Caco-2 (cell line): Measurements from ENCODE around the gene IL2RA. TPM values are rescaled to one million over a fixed set of nuclear protein-coding genes. Genes with fewer than 3 reads are reported as not detected.

Source experiments
- BruUV-seq: library from RNA; stranded (reverse); fragments of 400-500 nt; replicated peaks from 2 replicates; lab custom pipeline; 2021; lab: Mats Ljungman, UMichigan
- CTCF ChIA-PET: fragments of 300-600 bp; sonication (Branson Sonifier 250); formaldehyde crosslinking; loops from one replicate; lab custom pipeline; 2022; ENCODE audit warnings: antibody characterized with exemption; lab: Charles Lee
- POLR2A ChIA-PET: fragments of 300-600 bp; sonication (Branson Sonifier 250); formaldehyde crosslinking; loops from one replicate; lab custom pipeline; 2022; ENCODE audit warnings: antibody characterized with exemption; lab: Charles Lee
- DNase-seq, 2 experiments: peaks; one replicate each; pipeline versions ENCODE4 v3.0.0 to v3.0.0-alpha.2; 2020 to 2022
- H3K27me3 ChIP-seq: replicated peaks from 2 replicates; pipeline ENCODE4 v1.6.0; 2011; ENCODE audit warnings: low read length; ENCODE audit not compliant: control insufficient read depth, insufficient read depth
- H3K36me3 ChIP-seq: 2 replicates; pipeline ENCODE4 v1.5.1; 2011; ENCODE audit warnings: low read length; ENCODE audit not compliant: control insufficient read depth, insufficient read depth
- H3K4me1 ChIP-seq: fragments of 250-450 bp; sonication (Bioruptor Pico); 2 replicates; pipeline ENCODE4 v1.5.1; 2020; ENCODE audit warnings: mild to moderate bottlenecking
- H3K4me3 ChIP-seq: 2 replicates; pipeline ENCODE4 v1.5.1; 2011; ENCODE audit warnings: low read depth, mild to moderate bottlenecking, control low read depth, low read length
- H3K9me3 ChIP-seq: fragments of 250-450 bp; sonication (Bioruptor Pico); 2 replicates; pipeline ENCODE4 v1.5.1; 2020; ENCODE audit warnings: mild to moderate bottlenecking, moderate library complexity
- H3K27ac Mint-ChIP-seq: one replicate; pipeline ENCODE4 v1.8.0; 2022; ENCODE audit warnings: mixed read lengths; ENCODE audit not compliant: unreplicated experiment
- H3K27me3 Mint-ChIP-seq: one replicate; pipeline ENCODE4 v1.8.0; 2022; ENCODE audit warnings: mixed read lengths; ENCODE audit not compliant: insufficient read depth, unreplicated experiment
- H3K36me3 Mint-ChIP-seq: one replicate; pipeline ENCODE4 v1.8.0; 2022; ENCODE audit warnings: mild to moderate bottlenecking, mixed read lengths; ENCODE audit not compliant: insufficient read depth, unreplicated experiment
- H3K4me1 Mint-ChIP-seq: one replicate; pipeline ENCODE4 v1.8.0; 2022; ENCODE audit warnings: low read depth, mixed read lengths; ENCODE audit not compliant: unreplicated experiment
- H3K4me3 Mint-ChIP-seq: one replicate; pipeline ENCODE4 v1.8.0; 2022; ENCODE audit warnings: mild to moderate bottlenecking, moderate library complexity, mixed read lengths; ENCODE audit not compliant: unreplicated experiment
- H3K9me3 Mint-ChIP-seq: one replicate; pipeline ENCODE4 v1.8.0; 2022; ENCODE audit warnings: mixed read lengths; ENCODE audit not compliant: unreplicated experiment
- intact Hi-C: fragments of 100-400 bp; cut with micrococcal nuclease; formaldehyde crosslinking; loops from one replicate; pipeline ENCODE4 v1.10.0; 2022; ENCODE audit not compliant: unreplicated experiment
- total RNA-seq: library from RNA; stranded (reverse); gene quantifications from 2 replicates; pipeline ENCODE4 v1.2.3, GENCODE V29; 2022
- TF ChIP-seq, protein P1 (sequence below), 2 experiments: fragments of 200-600 bp in 1 of 2; IDR thresholded peaks; 1 replicate in 1 of 2; 2 replicates in 1 of 2; pipeline versions ENCODE4 v1.5.1 to v1.8.0; 2011 to 2022; ENCODE audit warnings: antibody characterized with exemption in 1 of 2, control low read depth in 1 of 2, inconsistent platforms in 1 of 2, low read depth in 1 of 2, low read length in 1 of 2, mild to moderate bottlenecking in 1 of 2, moderate library complexity in 1 of 2; ENCODE audit not compliant: insufficient read depth in 1 of 2, severe bottlenecking in 1 of 2, unreplicated experiment in 1 of 2

Gene IL2RA
- total RNA-seq, 1 experiment from 2014 or later = not detected

DNA sequence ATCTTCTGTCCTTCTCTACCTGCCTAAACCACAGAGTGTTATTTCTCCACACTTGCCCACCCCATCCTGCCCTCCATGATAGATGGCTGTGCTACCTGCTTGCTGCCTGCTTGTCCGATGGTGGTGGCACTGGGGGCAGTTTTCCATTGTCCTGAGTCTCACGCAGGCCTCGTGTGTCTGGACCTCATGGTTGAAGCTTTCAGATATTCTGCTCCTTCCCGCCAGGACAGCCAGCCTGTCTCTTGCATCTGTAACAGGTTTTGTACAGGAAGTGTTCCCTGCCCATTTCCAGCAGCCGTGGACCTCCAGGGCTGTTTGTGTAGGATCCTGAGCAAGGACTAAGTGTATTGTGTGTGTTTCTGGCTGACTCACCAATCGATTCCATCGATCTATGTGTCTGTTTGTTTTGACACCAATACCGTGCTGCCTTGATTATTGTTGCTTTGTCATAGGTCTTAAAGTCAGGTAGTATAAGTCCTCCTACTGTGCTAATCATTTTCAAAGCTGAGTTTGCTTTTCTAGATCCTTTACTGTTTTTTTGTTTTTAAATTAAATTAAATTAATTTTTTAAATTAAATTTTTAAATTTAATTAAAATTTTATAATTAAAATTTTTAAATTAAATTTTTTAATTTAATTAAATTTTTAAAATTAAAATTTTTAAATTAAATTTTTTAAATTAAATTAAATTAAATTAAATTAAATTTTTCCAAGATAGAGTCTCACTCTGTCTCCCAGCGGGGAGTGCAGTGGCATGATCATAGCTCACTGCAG lies 93.3 kb downstream of the IL2RA start:
- DNase-seq = peak in 1 of 2 experiments; percentile 32
- H3K27me3 Mint-ChIP-seq = peaks cover 2% of the 10 kb centered on the region
- no peak overlapping the region for H3K4me3 ChIP-seq
- no peaks in the 10 kb centered on the region for H3K36me3 Mint-ChIP-seq
- BruUV-seq = no TSS peak
- H3K36me3 ChIP-seq = no peaks in the 10 kb centered on the region
- no peaks in the 10 kb centered on the region for H3K9me3 ChIP-seq
- H3K27me3 ChIP-seq = no peaks in the 10 kb centered on the region
- H3K4me1 Mint-ChIP-seq = no peaks in the 10 kb centered on the region
- ChIA-PET POLR2A (no interaction called here), CTCF (no interaction called here)
- no peak overlapping the region for H3K27ac Mint-ChIP-seq
- TF ChIP-seq, protein P1, sequence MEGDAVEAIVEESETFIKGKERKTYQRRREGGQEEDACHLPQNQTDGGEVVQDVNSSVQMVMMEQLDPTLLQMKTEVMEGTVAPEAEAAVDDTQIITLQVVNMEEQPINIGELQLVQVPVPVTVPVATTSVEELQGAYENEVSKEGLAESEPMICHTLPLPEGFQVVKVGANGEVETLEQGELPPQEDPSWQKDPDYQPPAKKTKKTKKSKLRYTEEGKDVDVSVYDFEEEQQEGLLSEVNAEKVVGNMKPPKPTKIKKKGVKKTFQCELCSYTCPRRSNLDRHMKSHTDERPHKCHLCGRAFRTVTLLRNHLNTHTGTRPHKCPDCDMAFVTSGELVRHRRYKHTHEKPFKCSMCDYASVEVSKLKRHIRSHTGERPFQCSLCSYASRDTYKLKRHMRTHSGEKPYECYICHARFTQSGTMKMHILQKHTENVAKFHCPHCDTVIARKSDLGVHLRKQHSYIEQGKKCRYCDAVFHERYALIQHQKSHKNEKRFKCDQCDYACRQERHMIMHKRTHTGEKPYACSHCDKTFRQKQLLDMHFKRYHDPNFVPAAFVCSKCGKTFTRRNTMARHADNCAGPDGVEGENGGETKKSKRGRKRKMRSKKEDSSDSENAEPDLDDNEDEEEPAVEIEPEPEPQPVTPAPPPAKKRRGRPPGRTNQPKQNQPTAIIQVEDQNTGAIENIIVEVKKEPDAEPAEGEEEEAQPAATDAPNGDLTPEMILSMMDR (IDR thresholded peaks at IDR 0.05; ENCODE audit: insufficient read depth in 1 of 2, low read depth in 1 of 2, low read length in 1 of 2, severe bottlenecking in 1 of 2, unreplicated experiment in 1 of 2) = no peak
- H3K4me1 ChIP-seq = peaks cover 11% of the 10 kb centered on the region; the same call in 1 of the 2 replicates
- intact Hi-C loops = no loop called here
- H3K9me3 Mint-ChIP-seq = no peaks in the 10 kb centered on the region
- H3K4me3 Mint-ChIP-seq = no peak overlapping the region

GRCh38 chr10:5968037-5968680 lies 94.0 kb downstream of the IL2RA start:
- Histone ChIP-seq H3K4me3 (no peak overlapping the region), H3K36me3 (no peaks in the 10 kb centered on the region), H3K4me1 (peaks cover 11% of the 10 kb centered on the region; the same call in 1 of the 2 replicates), H3K27me3 (no peaks in the 10 kb centered on the region), H3K9me3 (no peaks in the 10 kb centered on the region)
- no peak overlapping the region for H3K4me3 Mint-ChIP-seq
- intact Hi-C loops = no loop called here
- ChIA-PET CTCF (interaction anchor here (0.5 kb wide), 1 partner anchor 17 kb away, joined by 4 read pairs; no protein-coding TSS in a partner anchor), POLR2A (no interaction called here)
- H3K27ac Mint-ChIP-seq = no peak overlapping the region
- H3K4me1 Mint-ChIP-seq = no peaks in the 10 kb centered on the region
- TF ChIP-seq, protein P1 (IDR thresholded peaks at IDR 0.05; ENCODE audit: insufficient read depth in 1 of 2, low read depth in 1 of 2, low read length in 1 of 2, severe bottlenecking in 1 of 2, unreplicated experiment in 1 of 2) = no peak
- peaks cover 2% of the 10 kb centered on the region for H3K27me3 Mint-ChIP-seq
- BruUV-seq = no TSS peak
- no peak for DNase-seq
- H3K9me3 Mint-ChIP-seq = no peaks in the 10 kb centered on the region
- no peaks in the 10 kb centered on the region for H3K36me3 Mint-ChIP-seq

GRCh38 chr10:5965266-5965665 lies 96.9 kb downstream of the IL2RA start:
- H3K9me3 Mint-ChIP-seq = no peaks in the 10 kb centered on the region
- no peak overlapping the region for H3K27ac Mint-ChIP-seq
- Histone ChIP-seq H3K4me1 (peaks cover 5% of the 10 kb centered on the region; the same call in 1 of the 2 replicates), H3K4me3 (no peak overlapping the region), H3K36me3 (no peaks in the 10 kb centered on the region), H3K27me3 (no peaks in the 10 kb centered on the region), H3K9me3 (no peaks in the 10 kb centered on the region)
- peak in 1 of 2 experiments; percentile 24 for DNase-seq
- no peaks in the 10 kb centered on the region for H3K4me1 Mint-ChIP-seq
- ChIA-PET POLR2A (no interaction called here), CTCF (no interaction called here)
- H3K36me3 Mint-ChIP-seq = no peaks in the 10 kb centered on the region
- no peak overlapping the region for H3K4me3 Mint-ChIP-seq
- TF ChIP-seq, protein P1 (IDR thresholded peaks at IDR 0.05; ENCODE audit: insufficient read depth in 1 of 2, low read depth in 1 of 2, low read length in 1 of 2, severe bottlenecking in 1 of 2, unreplicated experiment in 1 of 2) = no peak
- no peaks in the 10 kb centered on the region for H3K27me3 Mint-ChIP-seq
- no TSS peak for BruUV-seq
- intact Hi-C loops = no loop called here
